Activated CD4-positive, alpha-beta memory T cell treated with anti-CD3 and anti-CD28 coated beads, Interleukin-2, amount 10 ng/mL, durations not matched to agents 7 days and 5 days (primary cell): ENCODE results near the gene BCAS3. TPM values are rescaled to one million over a fixed set of nuclear protein-coding genes. Genes with fewer than 3 reads are reported as not detected.

Source experiments
- CTCF ChIA-PET: fragments of 350-600 bp; sonication (Branson Sonifier 250); formaldehyde crosslinking; loops from one replicate; lab custom pipeline; 2021; ENCODE audit warnings: antibody characterized with exemption, inconsistent platforms; lab: Charles Lee
- POLR2A ChIA-PET: fragments of 350-600 bp; sonication (Branson Sonifier 250); formaldehyde crosslinking; loops from one replicate; lab custom pipeline; 2021; ENCODE audit warnings: antibody characterized with exemption; lab: Charles Lee
- DNase-seq: peaks from one replicate; pipeline ENCODE4 v3.0.0-alpha.2; 2020
- H3K27ac Mint-ChIP-seq: one replicate; pipeline ENCODE4 v1.8.0; 2021; ENCODE audit warnings: mild to moderate bottlenecking, mixed read lengths
- H3K27me3 Mint-ChIP-seq: one replicate; pipeline ENCODE4 v1.8.0; 2021; ENCODE audit warnings: mixed read lengths
- H3K36me3 Mint-ChIP-seq: one replicate; pipeline ENCODE4 v1.8.0; 2021; ENCODE audit warnings: low read depth, mixed read lengths
- H3K4me1 Mint-ChIP-seq: one replicate; pipeline ENCODE4 v1.8.0; 2021; ENCODE audit warnings: mixed read lengths
- H3K4me3 Mint-ChIP-seq: one replicate; pipeline ENCODE4 v1.8.0; 2021; ENCODE audit warnings: mild to moderate bottlenecking, mixed read lengths
- H3K9me3 Mint-ChIP-seq: one replicate; pipeline ENCODE4 v1.8.0; 2021; ENCODE audit warnings: mixed read lengths
- total RNA-seq, 2 experiments: library from RNA; stranded (reverse); gene quantifications; one replicate each; pipeline ENCODE4 v1.2.3, GENCODE V29; 2021

BCAS3 gene
- total RNA-seq, 2 experiments from 2014 or later: 16.2 to 19.8 TPM

DNA sequence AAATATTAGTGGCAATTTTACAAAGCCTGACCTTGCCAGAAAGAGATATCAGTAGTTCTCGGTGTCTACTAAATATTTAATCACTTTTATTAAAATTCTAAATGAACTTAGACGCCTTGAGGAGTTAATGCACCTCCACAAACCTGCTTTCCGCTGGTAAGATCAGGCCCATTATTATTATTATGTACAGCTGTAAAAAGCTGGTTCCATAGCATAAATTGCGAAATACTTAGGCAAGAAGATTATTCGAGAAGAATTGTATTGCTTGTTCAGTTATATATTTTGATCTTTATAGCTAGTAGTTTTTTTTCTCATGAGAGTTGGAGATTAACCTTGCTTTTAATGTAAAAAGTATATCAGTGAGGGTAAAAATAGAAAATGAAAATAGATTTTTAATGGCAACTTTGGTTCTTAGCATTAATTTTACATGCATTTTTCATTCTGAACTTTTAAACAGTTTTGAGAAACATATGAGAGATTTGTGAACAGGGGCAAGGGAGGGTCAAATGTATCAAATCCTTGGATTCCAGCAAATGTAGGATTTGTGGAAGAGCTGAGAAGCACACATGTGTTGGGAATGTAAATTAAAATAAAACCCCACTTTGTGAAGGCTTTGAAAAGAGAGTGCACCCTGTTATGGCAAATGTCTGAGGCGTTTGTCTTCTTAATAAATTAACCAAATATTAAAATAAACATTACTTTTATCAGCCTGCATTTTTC lies 471.6 kb downstream of the BCAS3 start:
- H3K9me3 Mint-ChIP-seq: no peaks in the 10 kb centered on the region
- ChIA-PET POLR2A (no interaction called here), CTCF (no interaction called here)
- no peak overlapping the region for H3K4me3 Mint-ChIP-seq
- peaks cover 4% of the 10 kb centered on the region for H3K36me3 Mint-ChIP-seq
- no peak for DNase-seq
- H3K27ac Mint-ChIP-seq: no peak overlapping the region
- peaks cover 12% of the 10 kb centered on the region for H3K4me1 Mint-ChIP-seq
- peaks cover 2% of the 10 kb centered on the region for H3K27me3 Mint-ChIP-seq

GRCh38 chr17:61149862-61150362 lies 472.3 kb downstream of the BCAS3 start:
- ChIA-PET CTCF (no interaction called here), POLR2A (no interaction called here)
- Mint-ChIP-seq H3K27me3 (peaks cover 2% of the 10 kb centered on the region), H3K4me3 (no peak overlapping the region), H3K9me3 (no peaks in the 10 kb centered on the region), H3K4me1 (peaks cover 12% of the 10 kb centered on the region), H3K27ac (no peak overlapping the region), H3K36me3 (peaks cover 4% of the 10 kb centered on the region)
- no peak for DNase-seq

DNA sequence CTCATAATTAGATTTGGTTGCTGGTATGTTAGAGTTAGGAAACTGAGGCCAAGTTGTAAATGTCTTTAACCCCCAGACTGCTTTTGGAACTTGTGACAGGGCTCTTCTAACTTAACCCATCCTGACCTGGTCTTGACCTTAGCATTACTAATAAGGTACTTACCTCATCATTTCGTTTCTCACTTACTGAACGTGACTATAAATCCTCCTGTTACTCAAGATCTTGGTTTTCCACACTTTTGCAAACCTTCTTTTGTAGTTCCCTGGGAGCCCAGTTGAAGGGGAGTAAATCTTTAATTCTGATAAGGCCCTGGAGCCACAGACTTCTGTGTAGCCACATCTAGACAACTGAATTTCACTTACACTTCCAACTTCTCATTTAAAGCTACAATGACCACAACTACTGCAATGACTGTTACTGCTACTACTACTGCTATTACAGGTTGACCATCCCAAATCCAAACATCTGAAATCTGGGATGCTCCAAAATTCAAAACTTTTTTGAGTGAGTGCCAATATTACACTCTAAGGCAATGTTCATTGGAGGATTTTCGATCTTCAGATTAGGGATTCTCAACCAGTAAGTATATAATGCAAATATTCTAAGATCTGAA lies 473.1 kb downstream of the BCAS3 start:
- POLR2A ChIA-PET: no interaction called here
- no peak overlapping the region for H3K4me3 Mint-ChIP-seq

GRCh38 chr17:61152898-61153297 lies 475.2 kb downstream of the BCAS3 start:
- DNase-seq: no peak
- H3K4me1 Mint-ChIP-seq: peaks cover 12% of the 10 kb centered on the region
- no peaks in the 10 kb centered on the region for H3K9me3 Mint-ChIP-seq
- ChIA-PET CTCF (interaction anchor here (0.6 kb wide), 1 partner anchor 1552 kb away, joined by 6 read pairs; no protein-coding TSS in a partner anchor), POLR2A (no interaction called here)
- no peak overlapping the region for H3K27ac Mint-ChIP-seq
- H3K27me3 Mint-ChIP-seq: peaks cover 2% of the 10 kb centered on the region
- peaks cover 4% of the 10 kb centered on the region for H3K36me3 Mint-ChIP-seq
- no peak overlapping the region for H3K4me3 Mint-ChIP-seq

More for the DNA sequence above, 473.1 kb downstream of the BCAS3 start:
- Mint-ChIP-seq H3K27ac (no peak overlapping the region), H3K9me3 (no peaks in the 10 kb centered on the region), H3K27me3 (peaks cover 2% of the 10 kb centered on the region), H3K4me1 (peaks cover 12% of the 10 kb centered on the region), H3K36me3 (peaks cover 4% of the 10 kb centered on the region)
- no peak for DNase-seq
- CTCF ChIA-PET: no interaction called here

DNA sequence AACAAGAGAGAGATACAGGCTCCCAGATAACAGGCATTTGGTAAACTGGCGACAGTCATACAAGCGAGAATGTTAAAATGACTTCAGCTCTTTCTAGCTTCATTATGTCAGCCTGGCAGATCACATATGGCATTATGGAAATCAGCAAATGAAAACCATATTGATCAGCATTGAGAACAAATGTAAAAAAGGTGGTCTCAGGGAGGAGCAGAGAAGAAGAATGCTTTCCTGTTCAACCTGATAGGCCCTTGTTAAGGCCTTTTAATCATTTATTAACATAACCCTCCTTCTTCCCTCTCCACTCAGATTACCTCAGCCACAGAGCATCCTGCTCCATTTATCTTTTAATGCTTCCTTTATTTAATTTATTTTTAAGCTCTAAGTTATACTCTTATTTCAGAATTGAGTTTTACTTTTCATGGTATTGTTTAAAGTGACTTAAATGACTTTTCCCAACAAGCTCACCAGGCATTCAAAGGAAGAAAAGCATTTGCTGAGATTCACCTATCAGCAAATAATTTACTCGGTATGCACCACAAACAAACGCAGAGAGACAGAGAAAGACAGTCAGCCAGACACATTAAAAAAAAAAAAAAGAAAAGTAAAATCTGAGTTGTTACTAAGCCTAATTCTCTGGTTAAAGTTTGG lies 478.1 kb downstream of the BCAS3 start:
- Mint-ChIP-seq H3K9me3 (no peaks in the 10 kb centered on the region), H3K4me1 (peaks cover 13% of the 10 kb centered on the region), H3K36me3 (peaks cover 4% of the 10 kb centered on the region), H3K27me3 (peaks cover 2% of the 10 kb centered on the region), H3K4me3 (no peak overlapping the region), H3K27ac (no peak overlapping the region)
- CTCF ChIA-PET: no interaction called here
- POLR2A ChIA-PET: no interaction called here
- DNase-seq: no peak

GRCh38 chr17:61157246-61157886 lies 479.7 kb downstream of the BCAS3 start:
- Mint-ChIP-seq H3K27me3 (peaks cover 2% of the 10 kb centered on the region), H3K36me3 (peaks cover 4% of the 10 kb centered on the region)

DNA sequence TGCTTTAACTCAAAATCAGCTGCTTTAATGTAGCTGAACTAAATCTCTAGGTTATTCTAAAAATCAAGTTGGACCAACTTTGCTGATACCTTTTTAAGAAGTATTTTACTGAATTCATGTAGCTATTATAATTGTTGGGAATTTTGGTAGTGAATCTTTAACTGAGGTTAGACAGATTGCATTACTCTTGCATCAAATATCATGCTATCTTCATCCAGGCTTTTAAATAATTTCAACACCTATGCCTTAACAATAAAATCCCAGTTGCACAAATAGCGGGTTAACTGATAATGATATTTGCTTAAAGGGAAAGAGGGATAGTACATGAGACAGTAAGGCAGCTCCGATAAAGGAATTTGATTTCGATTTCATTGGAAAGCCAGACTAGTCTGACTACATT lies 480.7 kb downstream of the BCAS3 start:
- POLR2A ChIA-PET: no interaction called here
- CTCF ChIA-PET: no interaction called here
- Mint-ChIP-seq H3K36me3 (peaks cover 4% of the 10 kb centered on the region), H3K9me3 (no peaks in the 10 kb centered on the region), H3K27ac (no peak overlapping the region), H3K4me3 (no peak overlapping the region), H3K4me1 (peaks cover 11% of the 10 kb centered on the region), H3K27me3 (peaks cover 2% of the 10 kb centered on the region)
- DNase-seq: no peak

More at GRCh38 chr17:61157246-61157886, 479.7 kb downstream of the BCAS3 start:
- Mint-ChIP-seq H3K27ac (no peak overlapping the region), H3K9me3 (no peaks in the 10 kb centered on the region), H3K4me1 (peaks cover 11% of the 10 kb centered on the region), H3K4me3 (no peak overlapping the region)
- CTCF ChIA-PET: no interaction called here
- no peak for DNase-seq
- POLR2A ChIA-PET: no interaction called here

DNA sequence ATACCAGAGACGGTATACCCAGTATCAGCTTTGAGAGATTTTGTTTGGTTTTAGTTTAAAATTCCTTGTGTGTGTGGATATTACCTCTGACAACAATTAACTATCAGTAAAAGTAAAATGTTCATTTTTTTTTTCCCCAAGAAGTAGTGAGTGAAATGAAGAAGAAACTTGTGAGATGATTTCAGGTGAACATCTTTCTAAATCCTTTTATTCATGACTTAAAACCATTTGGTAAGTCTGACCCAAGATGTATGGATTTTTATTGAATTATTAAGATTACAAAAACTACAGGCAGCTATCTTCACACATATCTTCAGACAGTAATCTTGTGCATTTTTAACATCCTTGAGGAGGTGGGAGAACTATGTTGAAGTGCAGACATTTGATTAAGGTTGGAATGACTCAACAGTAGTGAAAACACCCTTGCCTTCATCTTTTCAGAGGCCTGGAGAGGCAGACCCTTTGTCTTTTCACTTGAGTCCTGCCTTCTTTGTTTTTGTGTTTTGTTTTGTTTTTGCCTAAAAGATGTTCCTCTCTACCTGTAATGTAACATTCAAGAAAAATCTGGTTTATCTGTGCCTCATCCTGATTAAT lies 481.7 kb downstream of the BCAS3 start:
- Mint-ChIP-seq H3K27me3 (no peaks in the 10 kb centered on the region), H3K4me1 (peaks cover 11% of the 10 kb centered on the region), H3K9me3 (no peaks in the 10 kb centered on the region), H3K27ac (no peak overlapping the region), H3K4me3 (no peak overlapping the region), H3K36me3 (no peaks in the 10 kb centered on the region)
- ChIA-PET POLR2A (no interaction called here), CTCF (no interaction called here)
- no peak for DNase-seq

DNA sequence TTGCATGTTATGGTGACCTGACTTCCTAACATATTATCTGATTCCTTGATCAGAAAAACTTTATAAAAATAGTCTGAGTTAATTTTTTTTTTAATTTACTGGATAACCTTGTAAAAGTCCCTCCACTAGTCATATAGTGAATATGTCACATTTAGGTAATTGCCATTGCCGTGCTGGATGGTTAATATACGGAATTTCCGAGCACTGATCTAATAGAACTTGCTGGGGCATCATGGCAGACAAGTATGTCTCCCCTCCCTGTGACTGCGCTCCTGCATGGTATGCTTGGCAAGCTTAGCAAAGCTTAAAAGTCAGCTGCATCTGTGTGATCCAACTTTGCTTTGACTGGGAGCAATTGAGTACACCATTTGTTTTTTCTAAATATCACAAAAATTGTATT lies 482.6 kb downstream of the BCAS3 start:
- H3K27ac Mint-ChIP-seq: no peak overlapping the region
- POLR2A ChIA-PET: no interaction called here
- peaks cover 11% of the 10 kb centered on the region for H3K4me1 Mint-ChIP-seq
- no peaks in the 10 kb centered on the region for H3K27me3 Mint-ChIP-seq
- no peaks in the 10 kb centered on the region for H3K36me3 Mint-ChIP-seq
- peaks cover 2% of the 10 kb centered on the region for H3K9me3 Mint-ChIP-seq
- no peak overlapping the region for H3K4me3 Mint-ChIP-seq
- CTCF ChIA-PET: no interaction called here
- no peak for DNase-seq

DNA sequence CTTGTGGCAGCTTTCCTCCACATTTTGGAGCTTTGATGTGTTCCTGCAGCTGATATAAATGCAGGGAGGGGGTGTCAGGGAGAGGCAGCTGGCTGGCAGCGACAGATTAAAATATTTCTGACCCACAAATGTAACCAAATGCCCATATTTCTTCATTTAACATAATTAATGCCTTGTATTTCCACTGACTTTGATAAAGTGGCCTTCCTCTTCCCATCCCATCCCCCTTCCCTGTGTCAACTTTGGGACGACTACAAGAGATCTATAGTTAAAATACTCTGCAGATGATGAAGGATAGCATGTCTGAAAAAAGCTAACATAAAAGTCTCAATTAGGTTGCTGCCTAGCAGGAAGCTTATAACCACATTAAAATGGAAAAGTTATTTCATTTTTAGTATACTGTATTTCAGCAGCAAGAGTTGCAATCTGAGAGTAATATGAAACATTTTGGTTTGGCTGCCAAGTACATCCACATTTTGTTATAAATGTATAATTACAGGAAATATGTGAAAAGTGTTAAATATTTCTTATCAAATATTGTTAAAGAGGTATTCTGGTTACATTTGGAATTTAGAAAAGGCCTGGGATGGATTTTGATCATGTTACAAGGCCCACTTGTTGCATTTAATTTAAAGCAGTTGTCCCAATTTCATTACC lies 483.3 kb downstream of the BCAS3 start:
- no peaks in the 10 kb centered on the region for H3K27me3 Mint-ChIP-seq

DNA sequence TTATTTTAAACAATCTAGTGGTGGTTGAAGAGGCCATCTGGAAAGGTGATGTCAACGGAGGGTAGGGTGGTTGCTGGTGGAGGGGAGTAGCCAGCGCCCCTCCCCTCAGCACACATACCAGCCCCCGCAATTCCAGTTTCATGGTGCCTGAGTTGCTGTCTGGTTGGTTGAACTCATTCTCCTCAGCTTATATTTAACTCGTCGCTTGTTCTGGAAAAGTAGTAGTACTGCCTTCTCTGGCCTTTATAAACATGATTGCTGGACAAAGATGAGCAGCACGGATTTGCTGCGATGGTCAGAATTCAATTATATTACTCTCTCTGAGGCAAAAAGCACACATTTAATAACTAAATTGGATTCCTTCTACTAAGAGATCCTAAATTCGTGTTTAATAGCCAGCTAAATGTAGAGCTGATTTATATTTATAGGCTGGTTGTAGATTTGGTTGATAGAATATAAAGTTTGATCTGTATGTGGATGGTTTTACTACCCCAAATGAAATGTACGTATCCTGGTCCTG lies 484.0 kb downstream of the BCAS3 start:
- Mint-ChIP-seq H3K4me1 (peaks cover 11% of the 10 kb centered on the region), H3K27me3 (no peaks in the 10 kb centered on the region), H3K4me3 (no peak overlapping the region), H3K9me3 (peaks cover 2% of the 10 kb centered on the region), H3K36me3 (no peaks in the 10 kb centered on the region), H3K27ac (no peak overlapping the region)
- DNase-seq: no peak
- CTCF ChIA-PET: no interaction called here
- POLR2A ChIA-PET: no interaction called here

More for the DNA sequence above, 483.3 kb downstream of the BCAS3 start:
- Mint-ChIP-seq H3K4me3 (no peak overlapping the region), H3K36me3 (no peaks in the 10 kb centered on the region), H3K27ac (no peak overlapping the region), H3K9me3 (peaks cover 2% of the 10 kb centered on the region), H3K4me1 (peaks cover 11% of the 10 kb centered on the region)
- no peak for DNase-seq
- CTCF ChIA-PET: no interaction called here
- POLR2A ChIA-PET: no interaction called here

DNA sequence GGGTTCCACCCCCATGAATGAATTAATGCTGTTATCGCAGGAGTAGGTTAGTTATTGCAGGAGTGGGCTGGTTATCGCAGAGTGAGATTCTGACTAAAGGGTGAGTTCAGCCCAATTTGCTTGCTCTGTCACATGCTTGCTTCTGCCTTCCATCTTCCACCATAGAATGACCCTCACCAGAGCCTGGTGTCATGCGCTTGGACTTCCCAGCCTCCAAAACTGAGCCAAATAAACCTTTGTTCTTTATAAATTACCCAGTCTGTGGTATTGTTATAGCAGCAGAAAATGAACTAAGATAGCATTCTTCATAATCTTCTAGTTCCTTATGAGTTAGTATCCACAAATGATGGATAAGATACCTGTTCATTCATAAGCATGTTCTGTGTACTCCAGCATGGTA lies 486.9 kb downstream of the BCAS3 start:
- H3K27me3 Mint-ChIP-seq: no peaks in the 10 kb centered on the region
- ChIA-PET POLR2A (no interaction called here), CTCF (no interaction called here)
- DNase-seq: no peak
- H3K4me1 Mint-ChIP-seq: peaks cover 23% of the 10 kb centered on the region
- no peak overlapping the region for H3K27ac Mint-ChIP-seq
- no peak overlapping the region for H3K4me3 Mint-ChIP-seq
- H3K9me3 Mint-ChIP-seq: peaks cover 2% of the 10 kb centered on the region
- no peaks in the 10 kb centered on the region for H3K36me3 Mint-ChIP-seq
